Neural progenitor cell (in vitro differentiated cells): Measurements from ENCODE around the gene MED14. TPM values are rescaled to one million over a fixed set of nuclear protein-coding genes. Genes with fewer than 3 reads are reported as not detected.

ENCODE experiments used
- DNase-seq: peaks from one replicate; pipeline ENCODE4 v3.0.0-alpha.2; 2016; ENCODE audit warnings: low spot score
- H2AFZ ChIP-seq: fragments of 200-600 bp; sonication (generic); replicated peaks from 2 replicates; pipeline ENCODE4 v1.6.1; 2016; ENCODE audit warnings: antibody characterized with exemption
- H3F3A ChIP-seq: fragments of 200-600 bp; sonication (generic); 2 replicates; pipeline ENCODE4 v1.6.1; 2016; ENCODE audit warnings: antibody characterized with exemption, low read depth
- H3K27ac ChIP-seq: fragments of 200-600 bp; sonication (generic); 2 replicates; pipeline ENCODE4 v1.5.1; 2016; ENCODE audit warnings: mild to moderate bottlenecking
- H3K27me3 ChIP-seq: fragments of 200-600 bp; sonication (generic); 2 replicates; pipeline ENCODE4 v1.6.1; 2016; ENCODE audit warnings: mild to moderate bottlenecking, moderate library complexity
- H3K36me3 ChIP-seq: fragments of 200-600 bp; sonication (generic); 2 replicates; pipeline ENCODE4 v1.5.1; 2016
- H3K4me1 ChIP-seq: fragments of 200-600 bp; sonication (generic); 2 replicates; pipeline ENCODE4 v1.6.1; 2016; ENCODE audit warnings: mixed run types
- H3K4me2 ChIP-seq: fragments of 200-600 bp; sonication (generic); 2 replicates; pipeline ENCODE4 v1.6.1; 2016
- H3K4me3 ChIP-seq: fragments of 200-600 bp; sonication (generic); 2 replicates; pipeline ENCODE4 v1.5.1; 2016
- H3K79me2 ChIP-seq: fragments of 200-600 bp; sonication (generic); 2 replicates; pipeline ENCODE4 v1.6.1; 2016; ENCODE audit warnings: low read depth
- H3K9ac ChIP-seq: fragments of 200-600 bp; sonication (generic); 2 replicates; pipeline ENCODE4 v1.6.1; 2016
- H3K9me3 ChIP-seq: fragments of 200-600 bp; sonication (generic); 2 replicates; pipeline ENCODE4 v1.5.1; 2016; ENCODE audit warnings: low read depth
- H4K20me1 ChIP-seq: fragments of 200-600 bp; sonication (generic); 2 replicates; pipeline ENCODE4 v1.6.1; 2016; ENCODE audit warnings: low read depth
- H3K27ac Mint-ChIP-seq: 3 replicates; pipeline ENCODE4 v1.8.0; 2021; ENCODE audit warnings: mixed read lengths
- H3K27me3 Mint-ChIP-seq: 2 replicates; pipeline ENCODE4 v1.8.0; 2022; ENCODE audit warnings: low read depth, mild to moderate bottlenecking, inconsistent platforms, moderate library complexity, mixed read lengths; ENCODE audit not compliant: insufficient read depth
- H3K36me3 Mint-ChIP-seq: 3 replicates; pipeline ENCODE4 v1.8.0; 2021; ENCODE audit warnings: mixed read lengths
- H3K4me1 Mint-ChIP-seq: 3 replicates; pipeline ENCODE4 v1.8.0; 2021; ENCODE audit warnings: mixed read lengths
- H3K4me3 Mint-ChIP-seq: 3 replicates; pipeline ENCODE4 v1.8.0; 2021; ENCODE audit warnings: mild to moderate bottlenecking, moderate library complexity, mixed read lengths
- H3K9me3 Mint-ChIP-seq: 3 replicates; pipeline ENCODE4 v1.8.0; 2020; ENCODE audit warnings: mixed read lengths
- EZH2 ChIP-seq: fragments of 200-600 bp; sonication (generic); IDR thresholded peaks from 2 replicates; pipeline ENCODE4 v1.6.1; 2017; ENCODE audit warnings: antibody characterized with exemption, mild to moderate bottlenecking, moderate library complexity
- EZH2phosphoT487 ChIP-seq: fragments of 200-600 bp; sonication (generic); IDR thresholded peaks from 2 replicates; pipeline ENCODE4 v1.6.1; 2017; ENCODE audit warnings: antibody characterized with exemption
- total RNA-seq: library from RNA; depleted of rRNA; stranded (reverse); fragments of >200 nt; gene quantifications from 2 replicates; pipeline ENCODE4 v1.2.3, GENCODE V29; 2015; ENCODE audit warnings: low replicate concordance
- TF ChIP-seq, protein P1 (sequence below): fragments of 200-600 bp; sonication (generic); IDR thresholded peaks from 2 replicates; pipeline ENCODE4 v1.5.1; 2017; ENCODE audit warnings: antibody characterized with exemption, mild to moderate bottlenecking

MED14 gene
- total RNA-seq, 1 donor from 2014 or later: 56.4 TPM

- H3K27ac Mint-ChIP-seq: no peak overlapping the region
- H3K79me2 ChIP-seq: no peaks in the 10 kb centered on the region
- H3F3A ChIP-seq: no peaks in the 10 kb centered on the region
- DNase-seq: no peak
- H3K27me3 Mint-ChIP-seq: no peaks in the 10 kb centered on the region
- H3K9ac ChIP-seq: no peak overlapping the region
- H3K36me3 Mint-ChIP-seq: no peaks in the 10 kb centered on the region
- H3K9me3 Mint-ChIP-seq: peaks cover 8% of the 10 kb centered on the region
- no peaks in the 10 kb centered on the region for H3K4me1 ChIP-seq
- no peaks in the 10 kb centered on the region for H3K36me3 ChIP-seq
- no peaks in the 10 kb centered on the region for H3K4me1 Mint-ChIP-seq
- no peak overlapping the region for H2AFZ ChIP-seq
- no peak overlapping the region for H3K4me2 ChIP-seq
- H3K4me3 ChIP-seq: no peak overlapping the region
- H3K9me3 ChIP-seq: no peaks in the 10 kb centered on the region
- H3K27me3 ChIP-seq: no peaks in the 10 kb centered on the region
- H4K20me1 ChIP-seq: no peaks in the 10 kb centered on the region
- H3K4me3 Mint-ChIP-seq: no peak overlapping the region
- H3K27ac ChIP-seq: no peak overlapping the region
- TF ChIP-seq, protein P1, sequence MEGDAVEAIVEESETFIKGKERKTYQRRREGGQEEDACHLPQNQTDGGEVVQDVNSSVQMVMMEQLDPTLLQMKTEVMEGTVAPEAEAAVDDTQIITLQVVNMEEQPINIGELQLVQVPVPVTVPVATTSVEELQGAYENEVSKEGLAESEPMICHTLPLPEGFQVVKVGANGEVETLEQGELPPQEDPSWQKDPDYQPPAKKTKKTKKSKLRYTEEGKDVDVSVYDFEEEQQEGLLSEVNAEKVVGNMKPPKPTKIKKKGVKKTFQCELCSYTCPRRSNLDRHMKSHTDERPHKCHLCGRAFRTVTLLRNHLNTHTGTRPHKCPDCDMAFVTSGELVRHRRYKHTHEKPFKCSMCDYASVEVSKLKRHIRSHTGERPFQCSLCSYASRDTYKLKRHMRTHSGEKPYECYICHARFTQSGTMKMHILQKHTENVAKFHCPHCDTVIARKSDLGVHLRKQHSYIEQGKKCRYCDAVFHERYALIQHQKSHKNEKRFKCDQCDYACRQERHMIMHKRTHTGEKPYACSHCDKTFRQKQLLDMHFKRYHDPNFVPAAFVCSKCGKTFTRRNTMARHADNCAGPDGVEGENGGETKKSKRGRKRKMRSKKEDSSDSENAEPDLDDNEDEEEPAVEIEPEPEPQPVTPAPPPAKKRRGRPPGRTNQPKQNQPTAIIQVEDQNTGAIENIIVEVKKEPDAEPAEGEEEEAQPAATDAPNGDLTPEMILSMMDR: no peak
- TF ChIP-seq EZH2 (no peak), EZH2phosphoT487 (no peak)
These were observed 24.0 kb upstream of the MED14 start for GRCh38 chrX:40759374-40759773.

- Mint-ChIP-seq H3K27me3 (no peaks in the 10 kb centered on the region), H3K9me3 (peaks cover 19% of the 10 kb centered on the region), H3K4me1 (no peaks in the 10 kb centered on the region), H3K27ac (no peak overlapping the region), H3K4me3 (no peak overlapping the region), H3K36me3 (no peaks in the 10 kb centered on the region)
- H3K4me1 ChIP-seq: no peaks in the 10 kb centered on the region
- no peak overlapping the region for H3K27ac ChIP-seq
- no peak overlapping the region for H3K9ac ChIP-seq
- H3K9me3 ChIP-seq: no peaks in the 10 kb centered on the region
- TF ChIP-seq EZH2phosphoT487: no peak
- TF ChIP-seq, protein P1: no peak
- TF ChIP-seq EZH2: no peak
- H3K79me2 ChIP-seq: no peaks in the 10 kb centered on the region
- H3K27me3 ChIP-seq: no peaks in the 10 kb centered on the region
- no peak overlapping the region for H3K4me3 ChIP-seq
- no peaks in the 10 kb centered on the region for H4K20me1 ChIP-seq
- peak overlapping the region; percentile 38 for H2AFZ ChIP-seq
- H3K4me2 ChIP-seq: no peak overlapping the region
- no peaks in the 10 kb centered on the region for H3F3A ChIP-seq
- DNase-seq: no peak
- H3K36me3 ChIP-seq: no peaks in the 10 kb centered on the region
These were observed 21.7 kb upstream of the MED14 start for GRCh38 chrX:40757058-40757457.

DNA sequence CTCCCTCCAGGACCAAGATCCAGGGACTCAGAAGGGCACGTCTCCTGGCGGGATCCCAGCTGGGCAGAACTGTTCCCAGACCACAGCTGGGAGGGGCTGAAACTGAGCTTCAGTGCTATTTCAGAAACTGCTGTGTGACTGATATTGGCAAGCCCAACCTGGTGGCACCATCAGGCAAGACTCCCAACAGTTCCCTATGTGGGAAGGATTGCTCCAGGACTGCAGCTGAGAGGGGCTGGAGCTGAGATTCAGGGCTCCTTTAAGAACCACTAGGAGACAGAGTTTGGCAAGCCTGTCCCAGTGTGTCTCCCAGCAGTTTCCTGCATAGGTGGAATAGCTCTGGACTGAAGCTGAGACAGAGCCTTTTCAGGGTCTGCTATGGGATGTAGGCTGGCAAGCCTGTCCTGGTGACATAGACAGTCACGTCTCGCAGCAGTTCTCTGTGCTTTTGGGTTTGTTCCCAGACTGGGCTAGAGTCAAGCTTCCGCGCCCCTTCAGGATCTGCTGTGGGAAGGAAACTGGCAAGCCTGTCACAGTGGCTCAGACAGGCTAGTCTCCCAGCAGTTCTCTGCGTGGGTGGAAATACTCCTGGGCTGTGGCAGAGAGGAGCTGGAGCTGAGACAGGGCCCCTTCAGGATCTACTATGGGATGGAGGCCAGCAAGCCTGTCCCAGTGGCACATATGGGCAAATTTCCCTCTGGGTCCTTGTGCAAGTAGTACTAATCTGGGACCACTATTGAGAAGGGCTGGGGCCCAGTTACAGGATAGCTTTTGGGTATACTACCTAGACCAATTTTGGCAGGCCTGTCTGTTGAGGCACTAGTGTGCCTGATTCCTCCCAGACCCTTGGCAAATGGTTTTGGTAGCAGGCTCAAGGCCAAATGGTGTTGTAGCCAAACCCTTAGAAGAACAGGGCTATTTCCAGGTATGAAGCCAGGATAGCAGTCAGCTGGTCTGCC lies 20.2 kb upstream of the MED14 start:
- Mint-ChIP-seq H3K27me3 (peaks cover 3% of the 10 kb centered on the region), H3K9me3 (peaks cover 25% of the 10 kb centered on the region), H3K36me3 (no peaks in the 10 kb centered on the region), H3K4me1 (no peaks in the 10 kb centered on the region), H3K27ac (no peak overlapping the region), H3K4me3 (no peak overlapping the region)
- Histone ChIP-seq H3K27ac (no peak overlapping the region), H3K9ac (no peak overlapping the region), H4K20me1 (no peaks in the 10 kb centered on the region), H3K79me2 (no peaks in the 10 kb centered on the region), H3K4me2 (no peak overlapping the region), H3K27me3 (no peaks in the 10 kb centered on the region), H3F3A (no peaks in the 10 kb centered on the region), H2AFZ (peak overlapping the region; percentile 26), H3K4me1 (no peaks in the 10 kb centered on the region), H3K9me3 (no peaks in the 10 kb centered on the region), H3K4me3 (no peak overlapping the region), H3K36me3 (no peaks in the 10 kb centered on the region)
- DNase-seq: no peak
- TF ChIP-seq EZH2: no peak
- no peak for TF ChIP-seq EZH2phosphoT487
- TF ChIP-seq, protein P1: no peak
